ENCODE data around the gene SLC35G2.

- TF ChIP-seq CTCF (IDR thresholded peaks at IDR 0.05) (no peak), ZFX (IDR thresholded peaks at IDR 0.05; ENCODE audit: borderline replicate concordance) (no peak)
These were observed 21.3 kb downstream of the SLC35G2 start for GRCh38 chr3:136840252-136840651.

Measured in 22Rv1 (cell line).